ENCODE measurements around the gene STYK1.

The STYK1 gene

GRCh38 chr12:10673659-10674384, at the start of gene STYK1:
Gene STYK1 (minus strand): TSS chr12:10674052. CDS start chr12:10634618, 39,434 bp downstream.
- DNase-seq (ENCODE audit: low read depth in 2 of 2, low spot score in 1 of 2), result peak; percentile 36 to 63

DNA sequence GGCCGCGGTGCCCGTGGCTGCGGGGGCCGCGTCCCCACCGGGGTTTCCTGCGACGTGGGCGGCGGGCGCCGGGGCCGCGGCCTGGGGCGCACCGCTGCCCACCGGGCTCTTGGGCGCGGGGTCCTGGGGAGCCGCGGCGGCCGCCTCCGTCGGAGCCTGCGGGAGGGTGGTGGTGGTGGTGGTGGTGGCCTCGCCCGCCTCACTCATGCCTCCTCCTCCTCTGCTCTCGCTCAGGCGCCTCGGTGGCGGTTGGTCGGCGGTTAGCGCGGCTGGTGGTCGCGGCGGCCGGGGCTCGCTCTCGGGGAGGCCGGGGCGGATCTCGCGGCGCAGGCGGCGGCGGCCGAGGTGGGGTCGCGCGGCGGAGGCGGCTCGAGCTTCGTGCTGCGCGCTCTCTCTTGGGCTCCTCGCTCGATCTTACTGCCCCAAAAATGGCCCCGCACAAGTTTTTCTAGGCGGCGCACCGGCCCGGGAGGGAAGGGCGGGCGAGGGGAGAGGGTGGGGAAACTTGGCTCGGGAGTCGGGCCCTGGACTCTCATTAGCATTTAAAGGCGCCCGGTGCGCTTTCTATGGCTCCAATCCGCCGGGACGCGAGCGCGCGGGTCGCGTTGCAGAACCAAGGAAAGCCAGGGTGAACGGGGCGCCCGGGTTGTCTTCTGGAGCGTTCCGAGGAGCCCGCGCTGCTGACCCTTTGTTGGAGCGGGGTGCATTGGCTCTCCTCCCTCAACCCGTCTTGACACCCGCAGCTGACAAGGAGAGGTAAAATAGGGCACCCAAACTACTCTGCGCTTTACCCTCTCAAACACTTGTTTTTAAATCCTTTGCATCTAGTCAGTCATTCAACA, 49.3 kb upstream of the STYK1 start, which contains the start of gene YBX3:
YBX3 (minus strand) TSS at position 419 of the 842 bp plus-strand sequence; CDS start at position 207, 212 bp downstream.
- peak in 1 of 2 donors; percentile 9 for DNase-seq (ENCODE audit: low read depth in 2 of 2, low spot score in 1 of 2)

DNA sequence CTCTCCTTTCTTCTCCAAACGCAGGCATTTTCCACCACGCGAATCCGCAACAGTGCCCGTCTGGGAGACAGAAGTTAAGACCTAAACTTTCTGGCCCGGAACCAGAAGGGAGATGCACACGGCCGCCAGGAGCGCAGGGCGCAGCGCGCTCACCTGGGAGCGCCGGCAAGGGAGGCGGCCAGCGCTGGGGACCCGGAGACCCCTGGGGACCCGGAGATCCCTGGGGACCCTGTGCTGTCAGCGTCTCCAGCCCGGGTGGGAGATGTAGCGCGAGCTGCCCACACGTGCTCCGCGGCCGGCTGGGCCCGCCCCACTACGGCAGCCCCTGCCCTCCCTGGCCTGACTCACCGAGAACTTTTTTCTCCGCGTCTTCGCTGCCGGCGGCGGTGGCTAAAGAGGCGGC, 48.7 kb upstream of the STYK1 start:
- peak; percentile 14 to 25 for DNase-seq (ENCODE audit: low read depth in 2 of 2, low spot score in 1 of 2)

GRCh38 chr12:10721651-10722501, 48.0 kb upstream of the STYK1 start:
- peak; percentile 6 to 31 for DNase-seq (ENCODE audit: low read depth in 2 of 2, low spot score in 1 of 2)

DNA sequence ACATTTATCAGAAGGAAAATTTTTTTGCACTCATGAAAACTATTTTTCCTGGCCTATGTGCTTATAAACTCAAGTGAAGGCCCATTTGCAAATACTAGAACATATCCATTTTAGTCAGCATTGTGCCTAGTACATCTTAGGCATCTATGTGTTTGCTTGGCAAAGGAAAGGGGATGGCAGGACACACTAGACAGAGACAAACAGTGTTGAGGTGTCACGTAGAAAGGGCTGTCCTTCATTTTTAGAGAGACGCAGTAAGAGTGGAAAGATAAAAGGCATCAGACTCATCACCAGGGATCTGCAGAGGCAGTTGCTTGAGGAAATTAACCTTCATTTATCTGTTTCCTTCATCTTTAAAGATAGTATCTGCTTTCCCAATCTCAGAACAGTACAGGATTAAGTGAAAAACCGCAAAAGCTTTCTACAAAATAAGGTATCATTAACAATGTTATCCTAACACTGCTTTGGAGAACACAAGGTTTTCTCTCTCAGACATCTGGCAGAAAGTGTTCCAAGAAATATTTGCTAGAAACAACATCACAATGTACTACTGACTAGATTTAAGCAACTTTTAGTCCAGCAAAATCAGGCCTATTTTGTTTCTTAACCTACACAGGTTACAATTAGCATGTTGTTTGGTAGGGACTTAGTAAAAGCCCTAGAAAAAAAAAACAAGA, 47.3 kb upstream of the STYK1 start:
- no peak for DNase-seq (ENCODE audit: low read depth in 2 of 2, low spot score in 1 of 2)

- DNase-seq (ENCODE audit: low read depth in 2 of 2, low spot score in 1 of 2), result no peak
Measured at GRCh38 chr12:10719482-10719881, 45.6 kb upstream of the STYK1 start.

DNA sequence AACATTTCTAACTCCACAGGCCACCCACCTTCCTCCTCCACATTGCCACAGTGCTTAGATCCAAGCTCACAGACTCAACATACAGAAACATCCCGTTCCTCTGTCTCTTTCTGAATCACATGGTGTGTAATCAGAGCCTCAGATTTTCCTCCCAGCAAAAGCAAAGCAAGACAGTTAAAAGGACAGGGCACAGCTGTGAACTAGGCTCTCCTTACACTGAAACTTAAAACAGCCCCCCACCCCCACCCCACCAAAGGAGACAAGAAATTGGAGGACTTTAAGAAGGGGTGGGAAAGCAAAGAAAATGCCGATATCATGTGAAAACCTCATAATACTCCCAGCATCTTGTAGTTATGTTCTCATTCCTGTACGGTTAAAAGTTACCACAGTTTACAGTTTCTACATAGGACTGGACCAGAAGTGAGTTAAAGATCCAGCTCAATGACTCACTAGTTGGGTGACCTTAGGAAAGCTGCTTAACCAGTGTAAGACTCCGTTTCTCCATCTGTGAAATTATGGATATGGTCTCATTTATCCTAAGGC, 44.5 kb upstream of the STYK1 start:
- no peak for DNase-seq (ENCODE audit: low read depth in 2 of 2, low spot score in 1 of 2)

DNA sequence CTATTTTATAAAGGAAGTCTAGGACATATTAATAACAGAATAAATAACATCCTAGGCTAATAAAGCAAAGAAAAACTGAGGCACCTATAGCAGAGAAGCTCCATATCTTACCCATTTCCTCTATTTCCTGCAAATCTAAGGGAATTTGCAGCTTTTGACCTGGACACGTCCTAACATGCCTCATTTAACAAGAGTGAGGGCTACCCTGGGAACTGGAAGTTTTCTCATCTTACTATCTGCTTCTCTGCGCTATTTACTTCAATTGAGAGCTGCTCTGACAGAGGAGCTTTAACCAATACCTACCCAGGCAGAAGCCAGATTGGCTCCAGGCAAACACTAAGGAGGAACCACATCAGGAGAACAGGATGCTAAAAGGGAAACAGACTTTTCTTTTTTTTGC, 43.6 kb upstream of the STYK1 start:
- no peak for DNase-seq (ENCODE audit: low read depth in 2 of 2, low spot score in 1 of 2)

DNA sequence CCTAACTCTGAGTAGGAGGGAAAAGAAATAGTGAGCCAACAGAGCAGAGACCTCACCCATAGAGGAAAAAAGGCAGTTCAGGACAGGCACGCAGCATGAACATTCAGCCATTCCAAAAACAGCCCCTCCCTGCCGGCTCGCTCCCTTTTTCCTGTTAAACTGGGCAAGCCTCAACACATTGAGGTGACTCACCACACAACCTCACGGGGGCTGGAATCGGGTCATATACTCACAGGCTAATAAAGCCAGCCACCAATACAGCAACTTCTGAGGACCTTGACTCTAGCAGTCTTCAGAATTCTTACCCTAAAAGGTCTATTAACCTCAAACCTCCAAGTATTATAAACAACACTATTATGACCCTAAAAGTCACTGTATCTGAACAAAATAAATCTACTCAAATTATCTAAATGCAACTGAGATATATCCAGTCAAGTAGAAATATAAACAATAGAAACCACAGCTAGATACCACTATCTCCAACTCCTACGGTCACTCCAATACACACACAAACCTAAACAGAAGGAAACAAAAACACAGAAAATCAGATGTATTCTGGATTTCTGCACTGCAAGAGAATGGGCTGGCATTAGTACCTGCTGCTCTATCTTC, 43.0 kb upstream of the STYK1 start:
- no peak for DNase-seq (ENCODE audit: low read depth in 2 of 2, low spot score in 1 of 2)

GRCh38 chr12:10716277-10716676, 42.4 kb upstream of the STYK1 start:
- no peak for DNase-seq (ENCODE audit: low read depth in 2 of 2, low spot score in 1 of 2)

DNA sequence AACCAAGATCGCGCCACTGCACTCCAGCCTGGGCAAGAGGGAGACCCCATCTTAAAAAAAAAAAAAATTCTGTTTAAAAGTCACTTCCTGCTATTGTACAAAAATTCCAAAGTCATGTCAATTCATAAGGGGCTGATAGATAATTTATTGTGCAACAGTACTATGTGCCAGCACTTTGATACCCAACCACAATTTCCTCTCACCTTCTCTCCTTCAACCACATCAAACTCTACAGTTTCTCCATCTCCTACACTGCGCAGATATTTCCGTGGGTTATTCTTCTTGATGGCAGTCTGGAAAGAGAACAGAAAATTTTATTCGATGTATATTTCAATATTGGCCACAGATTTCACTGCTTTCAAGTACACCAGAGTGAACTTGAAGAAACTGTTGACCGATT, 41.6 kb upstream of the STYK1 start:
- no peak for DNase-seq (ENCODE audit: low read depth in 2 of 2, low spot score in 1 of 2)

DNA sequence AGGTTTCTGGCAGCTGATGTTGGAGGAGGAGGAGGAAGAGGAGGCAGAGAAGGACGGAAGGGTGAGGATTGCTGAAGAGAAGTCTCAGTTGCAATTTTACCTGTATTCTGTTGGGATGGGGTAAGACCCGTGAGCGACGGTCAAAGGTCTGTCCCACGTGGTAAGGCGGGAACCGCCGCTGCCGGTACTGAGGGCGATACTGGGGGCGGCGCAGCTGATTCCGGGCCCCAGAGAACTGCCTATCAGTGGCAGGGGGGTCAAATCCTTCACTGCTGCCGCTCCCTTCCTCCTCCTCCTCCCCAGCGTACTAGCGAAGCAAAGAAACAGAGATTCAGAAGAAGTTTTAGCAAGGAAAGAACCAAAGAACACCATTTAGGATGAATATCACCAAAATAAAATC, 36.0 kb upstream of the STYK1 start:
- DNase-seq (ENCODE audit: low read depth in 2 of 2, low spot score in 1 of 2), result no peak

DNA sequence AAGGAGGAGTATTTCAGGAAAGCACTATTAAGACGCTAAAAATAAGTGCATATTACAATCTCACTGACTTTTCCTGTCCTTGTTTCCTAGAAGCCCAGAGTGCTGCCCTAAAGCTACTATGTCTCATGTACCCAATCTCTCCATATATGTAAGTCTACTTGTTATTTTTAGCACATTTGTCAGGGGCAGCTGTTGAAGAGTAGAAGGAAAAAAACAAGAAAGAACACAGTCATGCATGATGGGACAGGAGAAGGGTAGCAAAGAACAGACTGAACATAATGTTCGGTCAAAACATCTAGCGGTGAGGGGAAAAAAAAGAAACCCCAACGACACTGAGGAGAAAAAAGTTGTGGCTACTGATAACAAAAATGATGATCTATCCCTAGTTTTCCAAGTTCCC, 35.0 kb upstream of the STYK1 start:
- DNase-seq (ENCODE audit: low read depth in 2 of 2, low spot score in 1 of 2), result no peak

- DNase-seq (ENCODE audit: low read depth in 2 of 2, low spot score in 1 of 2), result no peak
Measured at GRCh38 chr12:10705655-10706054, 31.8 kb upstream of the STYK1 start.

GRCh38 chr12:10701843-10702242, 28.0 kb upstream of the STYK1 start:
- no peak for DNase-seq (ENCODE audit: low read depth in 2 of 2, low spot score in 1 of 2)

- DNase-seq (ENCODE audit: low read depth in 2 of 2, low spot score in 1 of 2), result no peak
Measured at GRCh38 chr12:10701131-10701681, 27.4 kb upstream of the STYK1 start.

DNA sequence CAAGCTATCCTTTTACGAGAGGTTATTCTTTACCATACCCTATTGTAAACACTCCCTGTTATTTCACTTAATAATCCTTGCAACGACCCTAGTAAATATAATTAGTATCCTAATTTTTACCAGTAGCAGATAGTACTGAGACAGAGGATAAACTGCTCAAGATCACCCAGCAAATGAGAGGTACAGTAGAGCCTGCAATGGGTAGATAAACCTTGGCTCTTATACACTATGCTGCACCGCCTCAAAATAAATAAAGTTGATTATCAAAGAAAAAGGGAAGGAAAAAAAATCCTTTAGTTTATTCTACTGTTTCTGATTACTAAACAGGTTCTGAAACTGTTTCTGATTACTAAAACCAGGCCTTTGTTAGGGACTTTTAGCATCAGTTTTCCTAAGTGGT, 26.7 kb upstream of the STYK1 start:
- no peak for DNase-seq (ENCODE audit: low read depth in 2 of 2, low spot score in 1 of 2)

- no peak for DNase-seq (ENCODE audit: low read depth in 2 of 2, low spot score in 1 of 2)
Measured at GRCh38 chr12:10697862-10698261, 24.0 kb upstream of the STYK1 start.

DNA sequence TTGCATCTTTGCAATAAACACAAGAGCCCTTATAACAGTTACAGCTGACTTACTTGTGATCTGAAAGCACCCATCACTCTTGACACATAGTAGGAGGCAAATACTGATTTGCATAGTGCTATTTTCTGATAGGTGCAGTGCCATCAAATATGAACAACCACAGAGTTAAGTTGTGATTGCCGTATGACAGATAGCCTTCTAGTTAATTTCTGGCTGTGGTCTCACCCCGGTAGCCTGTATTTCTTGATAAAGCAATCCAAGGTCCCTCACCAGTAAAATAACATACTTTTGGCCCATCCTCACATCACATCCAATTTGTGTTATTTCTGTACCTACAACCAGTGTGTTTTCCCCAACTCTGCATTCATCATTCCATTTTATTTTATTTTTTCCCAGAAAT, 23.3 kb upstream of the STYK1 start:
- DNase-seq (ENCODE audit: low read depth in 2 of 2, low spot score in 1 of 2), result no peak

- no peak for DNase-seq (ENCODE audit: low read depth in 2 of 2, low spot score in 1 of 2)
Measured at GRCh38 chr12:10690906-10691305, 17.1 kb upstream of the STYK1 start.

Data from stimulated activated CD8-positive, alpha-beta memory T cell treated with anti-CD3 and anti-CD28 coated beads, Interleukin-4, amount 100 ng/mL, for 1 hour (primary cell).